HEK293 (cell line): ENCODE results near the gene PRKCA.

Source experiments
- CTCF ChIA-PET: fragments of 350-600 bp; formaldehyde crosslinking; extraction: SDS; loops from one replicate; lab custom pipeline; 2021; ENCODE audit warnings: antibody characterized with exemption; lab: Yijun Ruan, JAX
- POLR2A ChIA-PET: fragments of 300-600 bp; formaldehyde crosslinking; extraction: SDS; loops from one replicate; lab custom pipeline; 2020; ENCODE audit warnings: antibody characterized with exemption, inconsistent platforms; lab: Yijun Ruan, JAX
- H3K27ac ChIP-seq: fragments of 200-500 bp; sonication (Bioruptor generic); 2 replicates; pipeline ENCODE4 v1.5.1; 2014; ENCODE audit warnings: low read depth, low read length, control low read depth, inconsistent platforms; ENCODE audit errors: extremely low read depth
- H3K36me3 ChIP-seq, 2 experiments: fragments of 200-500 bp in 1 of 2; sonication (Bioruptor generic) in 1 of 2; 1 replicate in 1 of 2; 2 replicates in 1 of 2; pipeline ENCODE4 v1.5.1; 2014 to 2017; ENCODE audit warnings: inconsistent platforms in 2 of 2, low read length in 2 of 2; ENCODE audit not compliant: control insufficient read depth in 2 of 2, insufficient read depth in 1 of 2
- H3K4me1 ChIP-seq: fragments of 200-500 bp; sonication (Bioruptor generic); 2 replicates; pipeline ENCODE4 v1.5.1; 2014; ENCODE audit warnings: mild to moderate bottlenecking, low read length, inconsistent platforms; ENCODE audit not compliant: control insufficient read depth, insufficient read depth
- H3K4me3 ChIP-seq: 2 replicates; pipeline ENCODE4 v1.5.1; 2011; ENCODE audit warnings: low read depth, mild to moderate bottlenecking, control low read depth, low read length, moderate library complexity
- H3K9me3 ChIP-seq: fragments of 200-500 bp; sonication (Bioruptor generic); 2 replicates; pipeline ENCODE4 v1.5.1; 2014; ENCODE audit warnings: low read depth, low read length, inconsistent platforms; ENCODE audit not compliant: control insufficient read depth, insufficient read depth
- GFI1B ChIP-seq: fragments of 450-650 bp; formaldehyde crosslinking; IDR thresholded peaks from 2 replicates; pipeline ENCODE4 v1.5.1; 2016; ENCODE audit warnings: missing biosample characterization, missing genetic modification characterization
- KLF16 ChIP-seq: fragments of 450-650 bp; formaldehyde crosslinking; IDR thresholded peaks from 2 replicates; pipeline ENCODE4 v1.5.1; 2017; ENCODE audit warnings: missing biosample characterization, missing genetic modification characterization
- KLF7 ChIP-seq: fragments of 450-650 bp; formaldehyde crosslinking; IDR thresholded peaks from 2 replicates; pipeline ENCODE4 v1.5.1; 2016; ENCODE audit warnings: missing biosample characterization, missing genetic modification characterization, borderline replicate concordance
- RBAK ChIP-seq: fragments of 450-650 bp; formaldehyde crosslinking; IDR thresholded peaks from 2 replicates; pipeline ENCODE4 v1.5.1; 2016; ENCODE audit warnings: missing biosample characterization, missing genetic modification characterization
- YY2 ChIP-seq: fragments of 450-650 bp; formaldehyde crosslinking; IDR thresholded peaks from 2 replicates; pipeline ENCODE4 v1.5.1; 2016; ENCODE audit warnings: missing biosample characterization, missing genetic modification characterization
- ZNF174 ChIP-seq: fragments of 450-650 bp; formaldehyde crosslinking; IDR thresholded peaks from 2 replicates; pipeline ENCODE4 v1.5.0; 2017; ENCODE audit warnings: missing biosample characterization, mild to moderate bottlenecking, missing genetic modification characterization
- ZNF175 ChIP-seq: fragments of 450-650 bp; formaldehyde crosslinking; IDR thresholded peaks from 2 replicates; pipeline ENCODE4 v1.5.1; 2016; ENCODE audit warnings: missing biosample characterization, missing genetic modification characterization
- ZNF391 ChIP-seq: fragments of 450-650 bp; formaldehyde crosslinking; IDR thresholded peaks from 2 replicates; pipeline ENCODE4 v1.5.1; 2016; ENCODE audit warnings: low read depth, missing biosample characterization, missing genetic modification characterization, borderline replicate concordance
- ZNF423 ChIP-seq: fragments of 450-650 bp; formaldehyde crosslinking; IDR thresholded peaks from 2 replicates; pipeline ENCODE4 v1.5.1; 2016; ENCODE audit warnings: missing biosample characterization, missing genetic modification characterization
- ZNF426 ChIP-seq: fragments of 450-650 bp; formaldehyde crosslinking; IDR thresholded peaks from 2 replicates; pipeline ENCODE4 v1.5.1; 2017; ENCODE audit warnings: missing biosample characterization, missing genetic modification characterization, mild to moderate bottlenecking, inconsistent platforms, moderate library complexity
- ZNF549 ChIP-seq: fragments of 450-650 bp; IDR thresholded peaks from 2 replicates; pipeline ENCODE4 v1.5.1; 2018; ENCODE audit warnings: missing biosample characterization, missing genetic modification characterization, mild to moderate bottlenecking, inconsistent platforms, moderate library complexity
- ZNF626 ChIP-seq: fragments of 450-650 bp; sonication (Bioruptor Pico); formaldehyde crosslinking; IDR thresholded peaks from 2 replicates; pipeline ENCODE4 v1.5.1; 2018; ENCODE audit warnings: missing biosample characterization, missing genetic modification characterization, inconsistent platforms
- ZSCAN23 ChIP-seq: fragments of 450-650 bp; formaldehyde crosslinking; IDR thresholded peaks from 2 replicates; pipeline ENCODE4 v1.5.1; 2016; ENCODE audit warnings: missing biosample characterization, missing genetic modification characterization
- ZSCAN30 ChIP-seq: fragments of 450-650 bp; IDR thresholded peaks from 2 replicates; pipeline ENCODE4 v1.5.1; 2018; ENCODE audit warnings: missing biosample characterization, mild to moderate bottlenecking, missing genetic modification characterization, moderate library complexity
- TF ChIP-seq, protein P1 (sequence below): fragments of 450-650 bp; formaldehyde crosslinking; IDR thresholded peaks from 2 replicates; pipeline ENCODE4 v1.5.1; 2016; ENCODE audit warnings: missing biosample characterization, missing genetic modification characterization
- TF ChIP-seq, protein P2 (sequence below): fragments of 450-650 bp; formaldehyde crosslinking; IDR thresholded peaks from 2 replicates; pipeline ENCODE4 v1.5.1; 2016; ENCODE audit warnings: missing biosample characterization, missing genetic modification characterization

Gene PRKCA

DNA sequence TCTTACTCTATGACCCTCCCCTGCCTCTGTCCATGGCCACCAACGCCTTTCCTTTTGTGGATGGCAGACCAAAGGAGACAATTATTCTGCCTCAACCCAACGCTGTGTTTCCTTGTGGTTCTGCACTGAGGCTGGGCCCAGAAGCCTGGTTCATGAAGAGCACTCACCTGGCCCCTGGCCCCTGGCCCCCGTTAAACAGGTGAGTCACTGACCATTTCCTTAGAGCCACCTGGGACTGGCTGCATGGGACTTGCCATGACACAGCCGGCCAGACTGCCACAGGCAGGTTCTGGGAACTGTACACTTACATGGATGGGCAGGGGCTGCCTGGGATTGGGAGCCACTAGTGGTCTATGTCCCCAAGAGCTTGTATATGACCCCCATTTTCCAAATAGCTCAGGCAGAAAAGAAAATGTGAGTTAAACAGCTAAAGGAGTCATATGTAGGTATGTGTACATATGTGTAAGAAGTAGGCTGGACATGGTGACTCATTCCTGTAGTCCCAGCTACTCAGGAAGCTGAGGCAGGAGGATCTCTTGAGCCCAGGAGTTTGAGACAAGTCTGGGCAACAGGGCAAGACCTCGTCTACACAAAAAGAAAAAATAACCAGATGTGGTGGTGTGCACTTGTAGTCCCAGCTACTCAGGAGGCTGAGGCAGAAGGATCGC, 350.6 kb downstream of the PRKCA start:
- CTCF ChIA-PET = interaction anchor here (0.7 kb wide), 1 partner anchor 230 kb away, joined by 4 read pairs; no protein-coding TSS in a partner anchor

DNA sequence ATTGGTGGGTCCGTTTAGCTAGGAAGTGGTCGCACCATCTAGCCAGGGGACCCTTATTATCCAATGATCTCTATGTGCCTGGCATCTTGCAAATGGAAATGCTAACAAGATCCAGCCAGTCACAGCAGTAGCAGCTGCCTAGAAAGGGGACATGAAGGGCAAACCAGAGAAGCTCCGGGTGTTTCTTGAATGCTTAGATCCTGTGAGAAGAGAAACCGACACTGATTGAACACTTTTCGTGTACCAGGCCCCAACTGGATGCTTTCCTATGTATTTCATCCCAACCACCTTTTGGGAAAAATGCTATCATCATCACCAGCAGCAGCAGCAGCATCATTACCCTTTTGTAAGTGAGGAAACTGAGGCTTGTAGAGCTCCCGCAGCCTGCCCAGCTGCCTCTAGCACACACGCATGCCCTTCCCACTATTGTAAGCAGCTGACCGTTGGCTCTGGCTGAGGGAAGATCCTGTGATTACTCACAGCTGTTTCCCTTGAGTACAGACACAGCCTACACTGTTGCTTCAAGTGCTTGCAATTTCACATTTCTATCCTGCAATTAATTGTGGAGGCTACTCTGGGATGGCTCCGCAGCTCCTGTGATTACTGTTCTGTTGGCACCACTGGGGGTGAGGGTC, 351.8 kb downstream of the PRKCA start:
- no peaks in the 10 kb centered on the region for H3K9me3 ChIP-seq
- CTCF ChIA-PET = interaction anchor here (1.3 kb wide), 1 partner anchor 399 kb away, joined by 6 read pairs; no protein-coding TSS in a partner anchor
- TF ChIP-seq KLF16 (tag by site-specific recombination) (no peak), ZNF626 (no peak), ZNF549 (no peak), GFI1B (tag by site-specific recombination) (no peak)
- H3K36me3 ChIP-seq = no peaks in the 10 kb centered on the region
- no peak overlapping the region for H3K4me3 ChIP-seq
- H3K4me1 ChIP-seq = peaks cover 3% of the 10 kb centered on the region; the same call in 1 of the 2 replicates
- POLR2A ChIA-PET = no interaction called here
- no peak overlapping the region for H3K27ac ChIP-seq

More for the DNA sequence above, 350.6 kb downstream of the PRKCA start:
- no peak for TF ChIP-seq YY2 (tag by site-specific recombination)
- TF ChIP-seq ZNF426 (tag by site-specific recombination) = no peak
- TF ChIP-seq KLF7 = no peak
- TF ChIP-seq, protein P1, sequence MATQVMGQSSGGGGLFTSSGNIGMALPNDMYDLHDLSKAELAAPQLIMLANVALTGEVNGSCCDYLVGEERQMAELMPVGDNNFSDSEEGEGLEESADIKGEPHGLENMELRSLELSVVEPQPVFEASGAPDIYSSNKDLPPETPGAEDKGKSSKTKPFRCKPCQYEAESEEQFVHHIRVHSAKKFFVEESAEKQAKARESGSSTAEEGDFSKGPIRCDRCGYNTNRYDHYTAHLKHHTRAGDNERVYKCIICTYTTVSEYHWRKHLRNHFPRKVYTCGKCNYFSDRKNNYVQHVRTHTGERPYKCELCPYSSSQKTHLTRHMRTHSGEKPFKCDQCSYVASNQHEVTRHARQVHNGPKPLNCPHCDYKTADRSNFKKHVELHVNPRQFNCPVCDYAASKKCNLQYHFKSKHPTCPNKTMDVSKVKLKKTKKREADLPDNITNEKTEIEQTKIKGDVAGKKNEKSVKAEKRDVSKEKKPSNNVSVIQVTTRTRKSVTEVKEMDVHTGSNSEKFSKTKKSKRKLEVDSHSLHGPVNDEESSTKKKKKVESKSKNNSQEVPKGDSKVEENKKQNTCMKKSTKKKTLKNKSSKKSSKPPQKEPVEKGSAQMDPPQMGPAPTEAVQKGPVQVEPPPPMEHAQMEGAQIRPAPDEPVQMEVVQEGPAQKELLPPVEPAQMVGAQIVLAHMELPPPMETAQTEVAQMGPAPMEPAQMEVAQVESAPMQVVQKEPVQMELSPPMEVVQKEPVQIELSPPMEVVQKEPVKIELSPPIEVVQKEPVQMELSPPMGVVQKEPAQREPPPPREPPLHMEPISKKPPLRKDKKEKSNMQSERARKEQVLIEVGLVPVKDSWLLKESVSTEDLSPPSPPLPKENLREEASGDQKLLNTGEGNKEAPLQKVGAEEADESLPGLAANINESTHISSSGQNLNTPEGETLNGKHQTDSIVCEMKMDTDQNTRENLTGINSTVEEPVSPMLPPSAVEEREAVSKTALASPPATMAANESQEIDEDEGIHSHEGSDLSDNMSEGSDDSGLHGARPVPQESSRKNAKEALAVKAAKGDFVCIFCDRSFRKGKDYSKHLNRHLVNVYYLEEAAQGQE (tag by site-specific recombination) = no peak
- no peak for TF ChIP-seq ZSCAN23 (tag by site-specific recombination)
- no peak for TF ChIP-seq ZSCAN30 (tag by site-specific recombination)
- TF ChIP-seq ZNF423 (tag by site-specific recombination) = no peak
- Histone ChIP-seq H3K9me3 (no peaks in the 10 kb centered on the region), H3K4me1 (peaks cover 3% of the 10 kb centered on the region; the same call in 1 of the 2 replicates), H3K4me3 (no peak overlapping the region), H3K27ac (no peak overlapping the region), H3K36me3 (no peaks in the 10 kb centered on the region)
- POLR2A ChIA-PET = no interaction called here

DNA sequence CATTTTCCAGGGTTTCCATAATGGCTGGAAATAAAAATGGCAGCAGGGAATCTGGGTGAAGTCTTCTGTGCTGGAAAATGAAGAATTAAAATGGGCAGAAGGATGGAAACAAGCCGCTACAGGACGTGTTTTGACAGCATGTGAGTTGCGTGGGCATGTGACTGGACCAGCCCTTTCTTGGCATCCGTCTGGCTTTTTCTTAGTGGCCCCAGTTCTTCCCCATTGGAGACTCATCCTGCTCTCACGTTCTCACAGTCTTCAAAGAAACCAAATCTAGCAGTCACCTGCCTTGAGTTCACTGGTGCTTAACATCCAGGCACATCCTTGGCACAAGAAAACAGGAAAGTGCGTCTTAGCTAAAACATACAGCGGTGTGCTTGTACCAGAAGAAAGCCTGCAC, 352.4 kb downstream of the PRKCA start:
- Histone ChIP-seq H3K27ac (no peak overlapping the region), H3K36me3 (no peaks in the 10 kb centered on the region), H3K9me3 (no peaks in the 10 kb centered on the region), H3K4me3 (no peak overlapping the region), H3K4me1 (peaks cover 3% of the 10 kb centered on the region; the same call in 1 of the 2 replicates)
- no peak for TF ChIP-seq ZNF391 (tag by site-specific recombination)
- no peak for TF ChIP-seq RBAK (tag by site-specific recombination)
- TF ChIP-seq ZNF175 (tag by site-specific recombination) = no peak
- TF ChIP-seq, protein P2, sequence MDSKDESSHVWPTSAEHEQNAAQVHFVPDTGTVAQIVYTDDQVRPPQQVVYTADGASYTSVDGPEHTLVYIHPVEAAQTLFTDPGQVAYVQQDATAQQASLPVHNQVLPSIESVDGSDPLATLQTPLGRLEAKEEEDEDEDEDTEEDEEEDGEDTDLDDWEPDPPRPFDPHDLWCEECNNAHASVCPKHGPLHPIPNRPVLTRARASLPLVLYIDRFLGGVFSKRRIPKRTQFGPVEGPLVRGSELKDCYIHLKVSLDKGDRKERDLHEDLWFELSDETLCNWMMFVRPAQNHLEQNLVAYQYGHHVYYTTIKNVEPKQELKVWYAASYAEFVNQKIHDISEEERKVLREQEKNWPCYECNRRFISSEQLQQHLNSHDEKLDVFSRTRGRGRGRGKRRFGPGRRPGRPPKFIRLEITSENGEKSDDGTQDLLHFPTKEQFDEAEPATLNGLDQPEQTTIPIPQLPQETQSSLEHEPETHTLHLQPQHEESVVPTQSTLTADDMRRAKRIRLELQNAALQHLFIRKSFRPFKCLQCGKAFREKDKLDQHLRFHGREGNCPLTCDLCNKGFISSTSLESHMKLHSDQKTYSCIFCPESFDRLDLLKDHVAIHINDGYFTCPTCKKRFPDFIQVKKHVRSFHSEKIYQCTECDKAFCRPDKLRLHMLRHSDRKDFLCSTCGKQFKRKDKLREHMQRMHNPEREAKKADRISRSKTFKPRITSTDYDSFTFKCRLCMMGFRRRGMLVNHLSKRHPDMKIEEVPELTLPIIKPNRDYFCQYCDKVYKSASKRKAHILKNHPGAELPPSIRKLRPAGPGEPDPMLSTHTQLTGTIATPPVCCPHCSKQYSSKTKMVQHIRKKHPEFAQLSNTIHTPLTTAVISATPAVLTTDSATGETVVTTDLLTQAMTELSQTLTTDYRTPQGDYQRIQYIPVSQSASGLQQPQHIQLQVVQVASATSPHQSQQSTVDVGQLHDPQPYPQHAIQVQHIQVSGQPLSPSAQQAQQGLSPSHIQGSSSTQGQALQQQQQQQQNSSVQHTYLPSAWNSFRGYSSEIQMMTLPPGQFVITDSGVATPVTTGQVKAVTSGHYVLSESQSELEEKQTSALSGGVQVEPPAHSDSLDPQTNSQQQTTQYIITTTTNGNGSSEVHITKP (tag by site-specific recombination) = no peak
- TF ChIP-seq ZNF174 (tag by site-specific recombination) = no peak
- CTCF ChIA-PET = interaction anchor here (1.0 to 1.3 kb wide), 2 partner anchors 21 to 400 kb away, joined by 3 to 6 read pairs; no protein-coding TSS in a partner anchor
- POLR2A ChIA-PET = no interaction called here
